Spleen (tissue), 11 donors: ENCODE data around the gene PDILT. TPM values are rescaled to one million over a fixed set of nuclear protein-coding genes. Genes with fewer than 3 reads are reported as not detected.

Source experiments
- DNase-seq: peaks from one replicate; pipeline ENCODE4 v3.0.0-alpha.2; 2020
- H3K27ac ChIP-seq, 8 donors: fragments of 200-600 bp; sonication (generic) in 7 of 8; 1 replicate in 4 of 8; 2 replicates in 4 of 8; pipeline versions ENCODE4 v1.5.0 to v1.8.0; 2016 to 2021; ENCODE audit warnings: inconsistent platforms in 4 of 8, mild to moderate bottlenecking in 4 of 8, moderate library complexity in 1 of 8
- H3K27me3 ChIP-seq, 7 donors: fragments of 200-600 bp; sonication (generic) in 6 of 7; replicated peaks in 1 of 7; 1 replicate in 4 of 7; 2 replicates in 3 of 7; pipeline versions ENCODE4 v1.5.0 to v1.8.0; 2016 to 2021; ENCODE audit warnings: inconsistent platforms in 3 of 7, mild to moderate bottlenecking in 1 of 7
- H3K36me3 ChIP-seq, 6 donors: fragments of 200-600 bp; sonication (generic) in 5 of 6; 1 replicate in 4 of 6; 2 replicates in 2 of 6; pipeline versions ENCODE4 v1.5.0 to v1.8.0; 2016 to 2021; ENCODE audit warnings: inconsistent platforms in 2 of 6
- H3K4me1 ChIP-seq, 6 donors: fragments of 200-600 bp; sonication (generic) in 5 of 6; 1 replicate in 3 of 6; 2 replicates in 3 of 6; pipeline versions ENCODE4 v1.5.0 to v1.8.0; 2016 to 2021; ENCODE audit warnings: inconsistent platforms in 3 of 6
- H3K4me3 ChIP-seq, 8 donors: fragments of 200-600 bp; sonication (generic) in 7 of 8; 1 replicate in 4 of 8; 2 replicates in 4 of 8; pipeline versions ENCODE4 v1.5.0 to v1.8.0; 2016 to 2021; ENCODE audit warnings: inconsistent platforms in 4 of 8, mild to moderate bottlenecking in 4 of 8, moderate library complexity in 2 of 8
- H3K9me3 ChIP-seq, 8 donors: fragments of 200-600 bp; sonication (generic) in 7 of 8; 1 replicate in 4 of 8; 2 replicates in 4 of 8; pipeline versions ENCODE4 v1.5.0 to v1.8.0; 2016 to 2021; ENCODE audit warnings: inconsistent platforms in 4 of 8
- CTCF ChIP-seq, 11 experiments: fragments of 200-600 bp in 7 of 11; fragments of 450-650 bp in 4 of 11; sonication (generic) in 4 of 11; IDR thresholded peaks in 8 of 11; conservative IDR thresholded peaks in 3 of 11; 1 replicate in 7 of 11; 2 replicates in 4 of 11; pipeline versions ENCODE4 v1.4.0 to v1.8.0; 2016 to 2021; ENCODE audit warnings: antibody characterized with exemption in 11 of 11, inconsistent platforms in 4 of 11, mild to moderate bottlenecking in 1 of 11
- POLR2A ChIP-seq, 3 donors: fragments of 450-650 bp; IDR thresholded peaks; one replicate each; pipeline ENCODE4 v1.5.1; 2017; ENCODE audit warnings: antibody characterized with exemption in 3 of 3, mild to moderate bottlenecking in 1 of 3
- POLR2AphosphoS5 ChIP-seq, 3 donors: sonication (generic); formaldehyde crosslinking; IDR thresholded peaks; one replicate each; pipeline ENCODE4 v1.5.1; 2017; ENCODE audit warnings: antibody characterized with exemption in 3 of 3
- WGBS, 5 donors: extraction: QIAGEN DNeasy Blood & Tissue Kit in 3 of 5; methylation state at CpG; one replicate each; pipeline versions ENCODE4 v1.1.5 to v1.1.7; 2013 to 2018; 5-methylcytosine and 5-hydroxymethylcytosine counted together
- intact Hi-C: fragments of 100-400 bp; cut with DNase I; formaldehyde crosslinking; loops from one replicate; pipeline ENCODE4 v1.15.0; 2023; ENCODE audit warnings: low total_unique reads
- polyA plus RNA-seq, 3 donors: library from polyadenylated mRNA; stranded (reverse); fragments of 200-250 nt; gene quantifications; one replicate each; pipeline ENCODE4 v1.2.1, GENCODE V29; 2013
- total RNA-seq, 7 donors: library from RNA; depleted of rRNA in 3 of 7; stranded (reverse); fragments of >200 nt in 3 of 7; fragmentation: NEBNext Ultra II Directional in 4 of 7; extraction: Animal tissue kit (Norgen Biotek cat#: 25700) in 4 of 7; gene quantifications; one replicate each; pipeline versions ENCODE4 v1.1.0 to v1.2.1, GENCODE V29; 2016 to 2021
- donor health status: healthy with polysubstance abuse.
- donor health status: DM: no; HTN: no; CAD: no; lungs with moderate emphysema.
- donor health status: DM: no; HTN: no; CAD: no.
- donor health status: Bipolar disorder and iron deficiency.
- donor health status: healthy.
- donor health status: DM: no; HTN: no; CAD: no.
- donor health status: DM: yes; HTN: yes; CAD: no.

PDILT gene
- total and polyA plus RNA-seq, 10 donors, result not detected

GRCh38 chr16:20320178-20320577, 84.4 kb downstream of the PDILT start:
- no peaks in the 10 kb centered on the region for H3K9me3 ChIP-seq
- H3K27me3 ChIP-seq, result peaks cover 0 to 13% (median 0%) of the 10 kb centered on the region in 7 donors
- intact Hi-C loops, result no loop called here
- H3K36me3 ChIP-seq, result no peaks in the 10 kb centered on the region
- DNase-seq, result no peak
- no peak overlapping the region for H3K4me3 ChIP-seq
- no peak for TF ChIP-seq POLR2AphosphoS5 (IDR thresholded peaks at IDR 0.05)
- no peak for TF ChIP-seq CTCF (IDR thresholded peaks at IDR 0.05 in 8 of 11, conservative IDR thresholded peaks at IDR 0.05 in 3 of 11)
- no peak for TF ChIP-seq POLR2A (IDR thresholded peaks at IDR 0.05)
- WGBS, 5 donors, result 56 to 86% (median 81%) methylated on average over 2 of the region's 2 CpGs
- H3K4me1 ChIP-seq, result no peaks in the 10 kb centered on the region
- no peak overlapping the region for H3K27ac ChIP-seq

GRCh38 chr16:20319406-20319805, 85.1 kb downstream of the PDILT start:
- no peak for DNase-seq
- Histone ChIP-seq H3K4me1 (no peaks in the 10 kb centered on the region), H3K27ac (no peak overlapping the region), H3K27me3 (peaks cover 0 to 13% (median 0%) of the 10 kb centered on the region in 7 donors), H3K36me3 (no peaks in the 10 kb centered on the region), H3K9me3 (no peaks in the 10 kb centered on the region), H3K4me3 (no peak overlapping the region)
- intact Hi-C loops, result no loop called here
- WGBS, 5 donors, result 67 to 83% (median 72%) methylated on average over 1 of the region's 1 CpG
- no peak for TF ChIP-seq CTCF (IDR thresholded peaks at IDR 0.05 in 8 of 11, conservative IDR thresholded peaks at IDR 0.05 in 3 of 11)
- no peak for TF ChIP-seq POLR2A (IDR thresholded peaks at IDR 0.05)
- TF ChIP-seq POLR2AphosphoS5 (IDR thresholded peaks at IDR 0.05), result no peak

GRCh38 chr16:20318437-20318836, 86.1 kb downstream of the PDILT start:
- TF ChIP-seq CTCF (IDR thresholded peaks at IDR 0.05 in 8 of 11, conservative IDR thresholded peaks at IDR 0.05 in 3 of 11) (no peak), POLR2AphosphoS5 (IDR thresholded peaks at IDR 0.05) (no peak), POLR2A (IDR thresholded peaks at IDR 0.05) (no peak)
- DNase-seq, result no peak
- Histone ChIP-seq H3K36me3 (no peaks in the 10 kb centered on the region), H3K4me1 (no peaks in the 10 kb centered on the region), H3K27me3 (peaks cover 0 to 6% (median 0%) of the 10 kb centered on the region in 7 donors), H3K9me3 (no peaks in the 10 kb centered on the region), H3K27ac (no peak overlapping the region), H3K4me3 (no peak overlapping the region)
- 58 to 78% (median 67%) methylated on average over 3 of the region's 3 CpGs for WGBS, 5 donors
- intact Hi-C loops, result no loop called here

- WGBS, 5 donors, result 73 to 85% (median 74%) methylated on average over 7 of the region's 7 CpGs
- no peak overlapping the region for H3K27ac ChIP-seq
- intact Hi-C loops, result no loop called here
These were observed 86.5 kb downstream of the PDILT start for GRCh38 chr16:20318006-20318405.

More at GRCh38 chr16:20318006-20318405, 86.5 kb downstream of the PDILT start:
- H3K4me3 ChIP-seq, result no peak overlapping the region
- no peaks in the 10 kb centered on the region for H3K4me1 ChIP-seq
- no peak for TF ChIP-seq POLR2AphosphoS5 (IDR thresholded peaks at IDR 0.05)
- no peak for TF ChIP-seq CTCF (IDR thresholded peaks at IDR 0.05 in 8 of 11, conservative IDR thresholded peaks at IDR 0.05 in 3 of 11)
- TF ChIP-seq POLR2A (IDR thresholded peaks at IDR 0.05), result no peak
- DNase-seq, result no peak
- no peaks in the 10 kb centered on the region for H3K36me3 ChIP-seq
- H3K9me3 ChIP-seq, result no peaks in the 10 kb centered on the region
- H3K27me3 ChIP-seq, result peaks cover 0 to 6% (median 0%) of the 10 kb centered on the region in 7 donors
